Activated T-cell treated with anti-CD3 and anti-CD28 coated beads for 1 hour (primary cell): ENCODE data around the gene H1-8.

Experiments used
- DNase-seq: peaks from one replicate; pipeline ENCODE4 v3.0.0-alpha.2; 2020; ENCODE audit warnings: low read depth

H1-8 gene

GRCh38 chr3:129556358-129556695 lies 13.4 kb downstream of the H1-8 start:
- no peak for DNase-seq

DNA sequence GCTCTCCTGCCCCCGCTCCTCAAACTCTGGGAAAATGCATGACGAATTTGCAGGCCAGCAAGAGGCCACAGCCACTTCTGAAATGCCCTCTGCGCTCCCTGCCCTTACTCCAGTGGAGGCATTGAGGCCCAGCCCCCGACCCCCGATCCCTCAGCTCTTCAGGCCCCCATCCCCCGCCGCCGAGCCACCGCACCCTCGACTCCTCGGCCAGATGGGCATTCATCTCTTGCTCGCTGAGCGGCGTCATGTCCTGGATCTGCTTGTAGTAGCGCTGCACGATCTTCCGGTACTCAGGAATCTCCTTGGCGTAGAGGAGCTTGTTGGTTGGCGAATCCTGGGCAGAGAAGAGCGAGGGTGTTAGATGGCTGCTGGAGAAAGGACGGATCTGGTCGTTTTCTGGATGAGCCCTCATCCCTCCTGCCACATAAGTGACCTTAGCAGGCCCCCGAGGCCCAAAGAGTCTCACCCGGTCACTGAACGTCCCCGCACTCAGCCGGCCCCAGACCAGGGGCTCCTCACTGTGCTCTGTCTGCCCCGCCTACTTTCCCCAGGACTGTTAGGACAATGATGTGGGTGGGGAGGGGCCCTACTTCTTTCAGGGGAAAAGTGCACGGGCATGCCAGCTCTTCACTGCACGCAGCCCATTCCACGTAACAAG lies 14.0 kb downstream of the H1-8 start:
- no peak for DNase-seq

DNA sequence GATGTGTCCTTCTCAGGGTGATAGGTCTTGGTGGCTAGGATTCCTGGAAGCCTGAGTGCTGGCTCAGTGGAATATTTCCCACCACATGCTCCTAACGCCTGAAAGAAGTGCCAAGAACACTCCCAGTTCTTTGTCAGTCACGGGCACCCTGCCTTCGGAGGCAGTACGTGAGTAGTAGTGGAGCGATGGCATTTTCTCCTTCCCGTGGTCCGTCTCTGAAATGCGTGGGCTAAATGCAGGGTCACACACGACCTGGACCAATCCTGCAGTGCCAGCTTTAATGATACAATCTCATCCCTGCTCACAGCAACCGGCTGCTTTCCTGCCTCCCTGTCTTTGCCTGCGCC lies 14.5 kb downstream of the H1-8 start:
- DNase-seq = no peak

GRCh38 chr3:129558081-129558771 lies 15.3 kb downstream of the H1-8 start:
- DNase-seq = no peak

- no peak for DNase-seq
Measured at GRCh38 chr3:129558772-129559564, 16.0 kb downstream of the H1-8 start.

- DNase-seq = no peak
Measured at GRCh38 chr3:129559565-129560079, 16.6 kb downstream of the H1-8 start.

- no peak for DNase-seq
Measured at GRCh38 chr3:129560269-129560787, 17.4 kb downstream of the H1-8 start.

- no peak for DNase-seq
Measured at GRCh38 chr3:129560911-129561594, 18.1 kb downstream of the H1-8 start.

GRCh38 chr3:129561619-129562248 lies 18.8 kb downstream of the H1-8 start:
- DNase-seq = no peak

DNA sequence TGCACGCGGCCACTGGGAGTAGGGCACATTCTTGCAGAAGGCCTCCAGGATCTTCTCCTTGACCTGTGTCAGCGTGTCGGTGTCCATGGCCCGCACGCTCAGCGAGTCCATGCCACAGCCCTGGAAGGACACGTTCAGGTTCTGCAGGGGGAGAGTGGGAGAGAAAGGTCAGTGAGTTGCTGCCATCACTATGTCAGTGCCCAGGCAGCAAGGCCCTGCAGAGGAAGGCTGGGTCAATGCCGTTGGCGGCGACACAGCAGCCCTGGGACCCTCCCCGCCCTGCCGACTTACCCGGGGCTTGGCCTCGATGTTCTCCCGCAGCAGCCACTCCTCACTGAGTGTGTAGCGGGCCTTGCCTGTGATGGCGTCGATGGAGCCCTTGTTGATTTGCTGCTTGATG lies 19.8 kb downstream of the H1-8 start:
- DNase-seq = no peak

GRCh38 chr3:129563332-129563731 lies 20.4 kb downstream of the H1-8 start:
- no peak for DNase-seq

- no peak for DNase-seq
Measured at GRCh38 chr3:129563850-129564535, 21.0 kb downstream of the H1-8 start.

GRCh38 chr3:129564981-129565644 lies 22.1 kb downstream of the H1-8 start:
- DNase-seq = no peak

GRCh38 chr3:129565902-129566301 lies 22.9 kb downstream of the H1-8 start:
- no peak for DNase-seq

- DNase-seq = no peak
Measured at GRCh38 chr3:129567176-129567705, 24.3 kb downstream of the H1-8 start.

- no peak for DNase-seq
Measured at GRCh38 chr3:129567939-129568338, 25.0 kb downstream of the H1-8 start.

DNA sequence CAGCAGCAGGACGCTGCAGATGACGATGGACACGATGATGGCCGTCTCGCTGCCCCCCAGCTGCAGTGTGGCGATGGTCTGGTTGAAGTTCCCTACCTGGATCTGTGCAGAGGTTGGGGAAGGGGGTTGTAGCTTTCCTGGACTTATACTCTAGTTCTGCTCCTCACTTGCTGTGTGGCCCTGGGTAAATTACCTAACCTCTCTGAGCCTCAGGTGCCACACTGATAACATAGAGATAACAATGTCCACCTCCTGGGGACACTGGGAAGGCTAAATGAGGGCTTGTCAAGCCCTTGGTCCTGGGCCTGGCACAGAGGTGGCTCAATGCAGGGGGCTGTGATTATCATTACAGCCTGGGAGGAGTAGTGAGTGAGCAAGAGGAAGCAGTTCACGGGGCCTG lies 26.9 kb downstream of the H1-8 start:
- DNase-seq = no peak

DNA sequence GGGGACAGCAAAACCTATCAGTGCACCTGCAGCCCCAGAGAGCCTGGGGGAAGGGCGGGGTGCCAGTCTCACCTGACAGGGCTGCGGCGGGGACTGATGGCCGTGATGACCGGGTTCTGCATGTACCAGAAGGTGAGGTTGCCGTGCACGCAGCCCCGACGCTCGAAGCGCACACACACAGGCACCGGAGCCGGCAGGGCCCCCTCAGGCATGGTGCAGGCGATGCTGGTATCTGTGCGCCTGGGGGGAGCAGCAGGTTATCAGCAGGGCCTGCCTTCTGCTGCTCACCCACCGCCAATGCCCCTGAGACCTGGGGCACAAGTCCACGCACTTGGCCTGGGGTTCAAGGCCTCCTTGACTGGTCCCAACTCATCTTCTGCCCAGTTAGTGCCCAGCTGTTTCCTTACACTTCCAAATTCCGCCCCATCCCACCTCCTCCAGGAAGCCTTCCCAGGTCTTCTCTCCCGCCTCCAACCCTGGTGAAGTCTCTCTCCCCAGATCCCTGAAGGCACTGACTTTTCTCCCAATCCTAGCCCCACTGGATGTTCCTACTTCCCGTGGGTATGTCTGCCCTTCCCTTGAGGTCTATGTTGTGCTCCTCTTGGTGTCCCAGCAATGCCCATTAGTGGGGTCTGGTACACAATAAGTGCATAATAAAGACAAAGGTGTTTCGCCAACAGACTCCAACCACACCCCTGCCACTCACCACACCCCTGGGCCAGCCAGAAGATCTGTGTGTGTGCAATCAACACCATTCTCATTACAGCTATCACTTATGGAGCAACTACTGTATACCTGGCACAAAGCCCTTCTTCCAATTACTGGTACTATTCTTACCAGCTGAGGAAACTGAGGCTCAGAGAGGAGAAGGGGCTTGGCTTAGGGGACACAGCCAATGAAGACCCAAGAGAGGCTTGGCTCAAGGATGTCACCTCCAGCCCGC lies 28.9 kb downstream of the H1-8 start:
- no peak for DNase-seq

GRCh38 chr3:129572603-129573002 lies 29.6 kb downstream of the H1-8 start:
- DNase-seq = no peak
